DMS 273 (cell line): ENCODE measurements around the gene CSNK1D.

ENCODE experiments used
- DNase-seq: peaks from one replicate; lab custom pipeline; 2025; ENCODE audit not compliant: unreplicated experiment; lab: John Stamatoyannopoulos, UW

Gene CSNK1D

GRCh38 chr17:82241183-82241925 is 32.1 kb downstream of the CSNK1D start:
- DNase-seq: peak; percentile 76

GRCh38 chr17:82240506-82241182 is 32.9 kb downstream of the CSNK1D start:
- no peak for DNase-seq

- DNase-seq: no peak
Measured at GRCh38 chr17:82239926-82240505, 33.5 kb downstream of the CSNK1D start.

- no peak for DNase-seq
Measured at GRCh38 chr17:82239401-82239925, 34.0 kb downstream of the CSNK1D start.

GRCh38 chr17:82238472-82239201 is 34.9 kb downstream of the CSNK1D start:
- DNase-seq: peak; percentile 62

GRCh38 chr17:82237746-82238471 is 35.6 kb downstream of the CSNK1D start:
- no peak for DNase-seq

GRCh38 chr17:82237083-82237745 is 36.3 kb downstream of the CSNK1D start:
- DNase-seq: no peak

- peak; percentile 85 for DNase-seq
Measured at GRCh38 chr17:82236142-82236971, 37.1 kb downstream of the CSNK1D start.

GRCh38 chr17:82235775-82236141 is 37.7 kb downstream of the CSNK1D start:
- DNase-seq: no peak

- DNase-seq: no peak
Measured at GRCh38 chr17:82235056-82235774, 38.3 kb downstream of the CSNK1D start.

GRCh38 chr17:82234211-82235055 is 39.1 kb downstream of the CSNK1D start:
- DNase-seq: no peak

- DNase-seq: no peak
Measured at GRCh38 chr17:82232876-82233785, 40.4 kb downstream of the CSNK1D start.

GRCh38 chr17:82232322-82232820 is 41.1 kb downstream of the CSNK1D start:
- no peak for DNase-seq

GRCh38 chr17:82231562-82232321 is 41.8 kb downstream of the CSNK1D start:
- DNase-seq: peak; percentile 39

- DNase-seq: no peak
Measured at GRCh38 chr17:82231312-82231561, 42.3 kb downstream of the CSNK1D start.
